PC-9 (cell line): ENCODE data around the gene VENTX. TPM values are rescaled to one million over a fixed set of nuclear protein-coding genes. Genes with fewer than 3 reads are reported as not detected.

Source experiments
- BruUV-seq: library from RNA; stranded (reverse); fragments of 400-500 nt; replicated peaks from 2 replicates; lab custom pipeline; 2021; lab: Mats Ljungman, UMichigan
- CTCF ChIA-PET: fragments of 300-600 bp; sonication (Branson Sonifier 250); formaldehyde crosslinking; loops from one replicate; lab custom pipeline; 2022; ENCODE audit warnings: antibody characterized with exemption; lab: Charles Lee
- POLR2A ChIA-PET: fragments of 300-600 bp; sonication (Branson Sonifier 250); formaldehyde crosslinking; loops from one replicate; lab custom pipeline; 2022; ENCODE audit warnings: antibody characterized with exemption; ENCODE audit not compliant: unreplicated experiment; lab: Charles Lee
- DNase-seq, 2 experiments: peaks; one replicate each; pipeline versions ENCODE4 v3.0.0 to v3.0.0-alpha.2; 2015 to 2022; ENCODE audit warnings: mixed read lengths in 1 of 2
- H2AFZ ChIP-seq: fragments of 200-600 bp; sonication (generic); 2 replicates; pipeline ENCODE4 v1.8.1; 2017; ENCODE audit warnings: antibody characterized with exemption
- H3F3A ChIP-seq: fragments of 200-600 bp; sonication (generic); 2 replicates; pipeline ENCODE4 v1.8.1; 2017; ENCODE audit warnings: antibody characterized with exemption, mild to moderate bottlenecking, low read depth; ENCODE audit not compliant: insufficient read depth
- H3K27ac ChIP-seq: fragments of 200-600 bp; sonication (generic); 2 replicates; pipeline ENCODE4 v1.6.1; 2016; ENCODE audit warnings: mixed run types
- H3K27me3 ChIP-seq: fragments of 200-600 bp; sonication (generic); 2 replicates; pipeline ENCODE4 v1.6.1; 2016; ENCODE audit warnings: low read depth, mixed run types; ENCODE audit not compliant: insufficient read depth
- H3K36me3 ChIP-seq: fragments of 200-600 bp; sonication (generic); 2 replicates; pipeline ENCODE4 v1.6.1; 2016; ENCODE audit warnings: low read depth, mixed run types
- H3K4me1 ChIP-seq: fragments of 200-600 bp; sonication (generic); replicated peaks from 2 replicates; pipeline ENCODE4 v1.6.1; 2016; ENCODE audit warnings: mixed run types; ENCODE audit not compliant: insufficient read depth
- H3K4me2 ChIP-seq: fragments of 200-600 bp; sonication (generic); 2 replicates; pipeline ENCODE4 v1.6.1; 2017; ENCODE audit warnings: mixed run types
- H3K4me3 ChIP-seq: fragments of 200-600 bp; sonication (generic); 2 replicates; pipeline ENCODE4 v1.6.1; 2016; ENCODE audit warnings: mixed run types
- H3K79me2 ChIP-seq: fragments of 200-600 bp; sonication (generic); 2 replicates; pipeline ENCODE4 v1.6.1; 2017; ENCODE audit warnings: low read depth, mixed run types
- H3K9me2 ChIP-seq: fragments of 200-600 bp; sonication (generic); 2 replicates; pipeline ENCODE4 v1.8.1; 2017; ENCODE audit warnings: mild to moderate bottlenecking; ENCODE audit not compliant: insufficient read depth
- H3K9me3 ChIP-seq: fragments of 200-600 bp; sonication (generic); 2 replicates; pipeline ENCODE4 v1.8.1; 2016; ENCODE audit warnings: low read depth; ENCODE audit not compliant: insufficient read depth
- H4K20me1 ChIP-seq: fragments of 200-600 bp; sonication (generic); 2 replicates; pipeline ENCODE4 v1.8.1; 2017; ENCODE audit not compliant: insufficient read depth
- EZH2 ChIP-seq: fragments of 200-600 bp; sonication (generic); IDR thresholded peaks from 2 replicates; pipeline ENCODE4 v1.8.0; 2017; ENCODE audit warnings: antibody characterized with exemption, low read depth
- intact Hi-C: fragments of 100-400 bp; cut with micrococcal nuclease; formaldehyde crosslinking; loops from one replicate; pipeline ENCODE4 v1.10.0; 2022; ENCODE audit not compliant: unreplicated experiment
- total RNA-seq: library from RNA; stranded (reverse); gene quantifications from 2 replicates; pipeline ENCODE4 v1.2.3, GENCODE V29; 2021
- TF ChIP-seq, protein P1 (sequence below): fragments of 200-600 bp; sonication (generic); conservative IDR thresholded peaks from 2 replicates; pipeline ENCODE4 v1.6.1; 2017; ENCODE audit warnings: mixed run types, antibody characterized with exemption, mild to moderate bottlenecking, moderate library complexity

VENTX gene
- total RNA-seq, 1 experiment from 2014 or later: not detected

DNA sequence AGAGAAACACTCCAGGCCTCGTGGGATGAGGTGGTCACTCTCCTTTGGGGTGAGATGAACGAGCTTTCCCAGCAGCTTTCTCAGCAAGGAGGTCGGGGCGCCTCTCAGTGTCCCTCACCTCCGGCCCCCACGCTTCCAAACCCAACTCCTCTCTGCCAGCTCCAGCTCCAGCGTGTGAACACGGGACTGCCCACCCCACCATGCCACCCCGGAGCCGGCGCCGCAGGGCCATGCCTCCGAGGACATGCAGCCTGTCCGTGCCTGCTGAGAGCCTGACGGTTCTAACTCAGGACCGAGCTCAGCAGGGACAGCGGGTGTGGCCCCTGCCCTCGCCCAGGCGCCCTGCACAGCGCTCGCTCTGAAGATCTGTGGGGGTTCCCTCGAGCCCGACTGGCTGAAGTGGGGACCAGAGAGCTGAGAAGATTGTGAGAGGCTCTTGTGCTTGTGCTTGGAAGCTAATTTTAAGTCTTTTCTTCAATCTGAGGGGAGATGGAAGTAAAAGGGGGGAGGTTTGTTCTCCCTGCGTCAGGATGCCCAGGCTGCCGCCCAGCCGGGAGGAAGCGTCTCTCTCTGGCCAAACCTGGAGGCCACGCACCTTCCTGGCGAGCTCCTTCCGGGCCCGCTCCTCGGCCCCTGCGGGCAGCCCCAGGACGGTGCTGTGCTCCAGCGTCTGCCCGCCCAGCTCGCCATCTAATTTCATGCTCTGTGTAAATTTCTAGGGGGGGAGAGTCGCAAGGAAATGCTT lies 44.1 kb downstream of the VENTX start:
- CTCF ChIA-PET: no interaction called here

DNA sequence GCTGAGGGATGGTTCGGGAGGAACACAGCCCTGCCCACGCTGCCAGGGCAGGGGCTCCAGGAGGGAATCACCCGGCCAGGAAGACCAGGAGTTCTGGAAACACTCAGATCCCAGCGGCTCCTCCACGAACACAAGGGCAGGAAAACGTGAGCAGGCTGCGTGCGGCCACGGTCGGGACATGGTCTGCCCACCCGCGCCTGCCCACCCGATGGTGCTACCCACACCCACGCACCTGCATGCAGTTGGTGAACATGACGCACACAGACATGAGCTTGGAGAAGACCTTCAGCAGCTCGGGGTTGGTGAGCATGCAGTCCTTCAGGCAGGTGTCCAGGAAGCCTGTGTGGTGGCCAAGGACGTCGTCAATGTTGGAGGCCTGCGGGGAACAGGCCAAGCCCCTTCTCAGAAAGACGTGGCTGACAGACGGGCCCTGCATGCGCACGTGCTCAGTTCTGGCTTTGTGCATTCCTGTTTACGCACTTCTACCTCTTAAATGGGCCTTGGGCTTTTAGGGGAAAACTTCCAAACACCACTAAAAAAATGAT lies 45.3 kb downstream of the VENTX start:
- Histone ChIP-seq H3K79me2 (no peaks in the 10 kb centered on the region), H3K9me2 (no peaks in the 10 kb centered on the region), H2AFZ (no peak overlapping the region), H3K27ac (no peak overlapping the region), H3K27me3 (no peaks in the 10 kb centered on the region), H4K20me1 (no peaks in the 10 kb centered on the region), H3K4me2 (no peak overlapping the region), H3K36me3 (no peaks in the 10 kb centered on the region), H3K9me3 (no peaks in the 10 kb centered on the region), H3F3A (peaks cover 22% of the 10 kb centered on the region), H3K4me3 (no peak overlapping the region), H3K4me1 (peaks cover 27% of the 10 kb centered on the region)
- BruUV-seq: no TSS peak
- ChIA-PET POLR2A (interaction anchor here (0.6 kb wide), 1 partner anchor 90 kb away, joined by 3 read pairs; the partner anchor contains the start of gene ECHS1), CTCF (interaction anchor here (0.6 kb wide), 1 partner anchor 666 kb away, joined by 4 read pairs; no protein-coding TSS in a partner anchor)
- DNase-seq: no peak
- TF ChIP-seq, protein P1, sequence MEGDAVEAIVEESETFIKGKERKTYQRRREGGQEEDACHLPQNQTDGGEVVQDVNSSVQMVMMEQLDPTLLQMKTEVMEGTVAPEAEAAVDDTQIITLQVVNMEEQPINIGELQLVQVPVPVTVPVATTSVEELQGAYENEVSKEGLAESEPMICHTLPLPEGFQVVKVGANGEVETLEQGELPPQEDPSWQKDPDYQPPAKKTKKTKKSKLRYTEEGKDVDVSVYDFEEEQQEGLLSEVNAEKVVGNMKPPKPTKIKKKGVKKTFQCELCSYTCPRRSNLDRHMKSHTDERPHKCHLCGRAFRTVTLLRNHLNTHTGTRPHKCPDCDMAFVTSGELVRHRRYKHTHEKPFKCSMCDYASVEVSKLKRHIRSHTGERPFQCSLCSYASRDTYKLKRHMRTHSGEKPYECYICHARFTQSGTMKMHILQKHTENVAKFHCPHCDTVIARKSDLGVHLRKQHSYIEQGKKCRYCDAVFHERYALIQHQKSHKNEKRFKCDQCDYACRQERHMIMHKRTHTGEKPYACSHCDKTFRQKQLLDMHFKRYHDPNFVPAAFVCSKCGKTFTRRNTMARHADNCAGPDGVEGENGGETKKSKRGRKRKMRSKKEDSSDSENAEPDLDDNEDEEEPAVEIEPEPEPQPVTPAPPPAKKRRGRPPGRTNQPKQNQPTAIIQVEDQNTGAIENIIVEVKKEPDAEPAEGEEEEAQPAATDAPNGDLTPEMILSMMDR: no peak
- TF ChIP-seq EZH2: no peak
- intact Hi-C loops: loop anchor here (10.0 kb wide), 1 partner anchor 58 kb away; no protein-coding TSS in a partner anchor

More for the DNA sequence above, 44.1 kb downstream of the VENTX start:
- H3K36me3 ChIP-seq: no peaks in the 10 kb centered on the region
- no peak for TF ChIP-seq EZH2
- TF ChIP-seq, protein P1: no peak
- POLR2A ChIA-PET: no interaction called here
- peaks cover 33% of the 10 kb centered on the region for H3F3A ChIP-seq
- no peaks in the 10 kb centered on the region for H3K9me2 ChIP-seq
- intact Hi-C loops: loop anchor here (10.0 kb wide), 1 partner anchor 57 kb away; no protein-coding TSS in a partner anchor
- peaks cover 38% of the 10 kb centered on the region for H3K4me1 ChIP-seq
- no peaks in the 10 kb centered on the region for H3K27me3 ChIP-seq
- no peaks in the 10 kb centered on the region for H4K20me1 ChIP-seq
- no peak overlapping the region for H3K4me2 ChIP-seq
- H3K27ac ChIP-seq: no peak overlapping the region
- H3K79me2 ChIP-seq: no peaks in the 10 kb centered on the region
- DNase-seq: no peak
- no peak overlapping the region for H2AFZ ChIP-seq
- no peaks in the 10 kb centered on the region for H3K9me3 ChIP-seq
- H3K4me3 ChIP-seq: no peak overlapping the region
- BruUV-seq: no TSS peak

DNA sequence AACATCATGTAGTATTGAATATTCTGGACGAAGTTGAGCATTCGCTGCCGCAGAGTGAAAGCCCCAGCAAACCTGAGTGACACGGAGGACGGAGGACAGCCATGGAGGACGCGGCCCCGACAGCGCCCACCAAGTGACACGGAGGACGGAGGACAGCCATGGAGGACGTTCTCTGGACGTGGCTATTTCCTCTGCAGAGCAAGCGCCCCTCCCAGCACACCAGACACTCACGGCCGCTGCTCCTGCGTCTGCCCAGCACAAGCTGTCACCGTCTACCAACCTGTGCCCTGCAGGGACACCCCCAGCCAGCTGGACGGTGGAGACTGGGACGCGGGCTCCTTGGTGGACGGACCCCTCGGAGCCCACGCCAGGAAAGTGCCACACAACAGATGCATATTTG lies 46.3 kb downstream of the VENTX start:
- H3K9me3 ChIP-seq: no peaks in the 10 kb centered on the region
- no peaks in the 10 kb centered on the region for H3K79me2 ChIP-seq
- no peaks in the 10 kb centered on the region for H4K20me1 ChIP-seq
- H3K4me2 ChIP-seq: no peak overlapping the region
- no peak for DNase-seq
- TF ChIP-seq EZH2: no peak
- TF ChIP-seq, protein P1: no peak
- H3K4me1 ChIP-seq: peaks cover 22% of the 10 kb centered on the region
- H3K9me2 ChIP-seq: no peaks in the 10 kb centered on the region
- H3K27me3 ChIP-seq: no peaks in the 10 kb centered on the region
- no peak overlapping the region for H3K27ac ChIP-seq
- no peak overlapping the region for H3K4me3 ChIP-seq
- no TSS peak for BruUV-seq
- H3K36me3 ChIP-seq: no peaks in the 10 kb centered on the region
- ChIA-PET POLR2A (no interaction called here), CTCF (no interaction called here)
- H2AFZ ChIP-seq: no peak overlapping the region
- intact Hi-C loops: loop anchor here (10.0 kb wide), 1 partner anchor 59 kb away; no protein-coding TSS in a partner anchor
- H3F3A ChIP-seq: peaks cover 15% of the 10 kb centered on the region
